ENCODE results near the gene CHORDC1. TPM values are rescaled to one million over a fixed set of nuclear protein-coding genes. Genes with fewer than 3 reads are reported as not detected.

The CHORDC1 gene
- total and polyA plus RNA-seq, 3 donors from 2014 or later, result 20.9 to 65.6 (median 46.8) TPM

DNA sequence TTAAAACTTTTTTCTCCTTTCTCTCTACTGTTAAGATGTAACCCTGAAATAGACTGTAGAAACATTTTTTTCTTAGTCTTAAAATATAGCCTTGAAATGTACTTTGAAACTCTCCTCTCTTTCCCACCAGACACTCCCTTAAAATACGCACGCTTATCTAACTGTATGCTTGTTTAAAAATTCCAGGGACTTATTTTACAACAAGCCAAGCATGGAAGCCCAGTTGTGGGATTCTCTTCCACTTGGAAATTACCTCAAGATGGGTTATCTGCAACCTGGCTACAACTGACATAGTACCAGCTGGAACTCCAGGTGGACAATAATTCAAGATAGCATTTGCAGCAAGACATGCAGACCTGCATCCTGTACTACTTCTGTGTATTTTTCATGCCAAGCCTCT is 12.1 kb upstream of the CHORDC1 start:
- Histone ChIP-seq H3K27ac (peak overlapping the region; percentile 1 to 3), H3K27me3 (no peaks in the 10 kb centered on the region), H3K9me3 (no peaks in the 10 kb centered on the region), H3K4me1 (peaks cover 6% of the 10 kb centered on the region), H3K4me3 (no peak overlapping the region), H3K36me3 (ENCODE audit: low read depth, missing control alignments) (no peaks in the 10 kb centered on the region)
- TF ChIP-seq, protein P1, sequence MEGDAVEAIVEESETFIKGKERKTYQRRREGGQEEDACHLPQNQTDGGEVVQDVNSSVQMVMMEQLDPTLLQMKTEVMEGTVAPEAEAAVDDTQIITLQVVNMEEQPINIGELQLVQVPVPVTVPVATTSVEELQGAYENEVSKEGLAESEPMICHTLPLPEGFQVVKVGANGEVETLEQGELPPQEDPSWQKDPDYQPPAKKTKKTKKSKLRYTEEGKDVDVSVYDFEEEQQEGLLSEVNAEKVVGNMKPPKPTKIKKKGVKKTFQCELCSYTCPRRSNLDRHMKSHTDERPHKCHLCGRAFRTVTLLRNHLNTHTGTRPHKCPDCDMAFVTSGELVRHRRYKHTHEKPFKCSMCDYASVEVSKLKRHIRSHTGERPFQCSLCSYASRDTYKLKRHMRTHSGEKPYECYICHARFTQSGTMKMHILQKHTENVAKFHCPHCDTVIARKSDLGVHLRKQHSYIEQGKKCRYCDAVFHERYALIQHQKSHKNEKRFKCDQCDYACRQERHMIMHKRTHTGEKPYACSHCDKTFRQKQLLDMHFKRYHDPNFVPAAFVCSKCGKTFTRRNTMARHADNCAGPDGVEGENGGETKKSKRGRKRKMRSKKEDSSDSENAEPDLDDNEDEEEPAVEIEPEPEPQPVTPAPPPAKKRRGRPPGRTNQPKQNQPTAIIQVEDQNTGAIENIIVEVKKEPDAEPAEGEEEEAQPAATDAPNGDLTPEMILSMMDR (IDR thresholded peaks at IDR 0.05), result no peak
- TF ChIP-seq POLR2A (IDR thresholded peaks at IDR 0.05), result no peak
- intact Hi-C loops (cut with DNase I; ENCODE audit: low total_unique reads), result no loop called here
- 26 to 39% methylated on average over 2 of the region's 2 CpGs for WGBS, 2 donors
- no peak for DNase-seq

DNA sequence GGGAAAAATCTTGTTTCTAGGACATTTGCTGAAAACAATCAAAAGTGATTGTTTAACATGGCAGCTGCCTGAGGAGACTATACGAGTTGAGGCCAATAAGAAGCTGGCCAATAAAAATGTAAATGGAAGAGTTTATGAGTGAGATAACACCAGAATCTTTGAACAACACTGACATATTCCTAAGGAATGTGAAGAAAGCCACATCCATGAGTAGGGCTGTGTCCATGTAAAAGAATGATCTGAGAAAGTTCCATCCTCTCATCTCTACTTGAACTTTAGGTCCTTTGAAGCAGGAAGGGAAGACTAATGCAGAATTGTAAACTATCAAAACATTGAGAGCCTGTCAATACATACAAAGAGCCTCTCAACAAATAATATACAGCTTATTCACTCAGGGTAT is 6.9 kb upstream of the CHORDC1 start:
- intact Hi-C loops (cut with DNase I; ENCODE audit: low total_unique reads), result no loop called here
- no peak for DNase-seq
- 89 to 100% methylated on average over 1 of the region's 1 CpG for WGBS, 2 donors

DNA sequence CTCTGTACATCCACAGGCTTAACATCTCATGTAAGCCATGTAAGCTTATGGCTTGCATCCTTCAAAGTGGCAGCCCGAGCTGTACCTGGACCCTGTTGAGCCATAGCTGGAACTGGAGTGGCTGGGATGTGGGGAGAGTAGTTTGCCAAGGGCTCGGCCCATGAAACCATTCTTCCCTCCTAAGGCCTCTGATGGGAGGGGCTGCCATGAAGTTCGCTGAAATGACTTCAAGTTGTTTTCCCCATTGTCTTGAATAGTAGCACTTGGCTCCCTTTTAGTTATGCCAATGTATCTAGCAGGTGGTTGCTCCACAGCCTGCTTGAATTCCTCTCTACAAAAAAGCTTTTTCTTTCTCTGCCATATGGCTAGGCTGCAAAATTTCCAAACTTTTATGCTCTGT is 5.2 kb upstream of the CHORDC1 start:
- 92 to 93% methylated on average over 3 of the region's 3 CpGs for WGBS, 2 donors
- DNase-seq, result no peak
- H3K9me3 ChIP-seq, result no peaks in the 10 kb centered on the region
- TF ChIP-seq POLR2A (IDR thresholded peaks at IDR 0.05), result no peak
- TF ChIP-seq, protein P1 (IDR thresholded peaks at IDR 0.05), result no peak
- H3K4me1 ChIP-seq, result no peaks in the 10 kb centered on the region
- H3K27ac ChIP-seq, result no peak overlapping the region
- H3K4me3 ChIP-seq, result no peak overlapping the region
- intact Hi-C loops (cut with DNase I; ENCODE audit: low total_unique reads), result no loop called here
- H3K36me3 ChIP-seq (ENCODE audit: low read depth, missing control alignments), result no peaks in the 10 kb centered on the region
- no peaks in the 10 kb centered on the region for H3K27me3 ChIP-seq

More for the DNA sequence above, 6.9 kb upstream of the CHORDC1 start:
- Histone ChIP-seq H3K4me1 (peaks cover 3% of the 10 kb centered on the region), H3K4me3 (no peak overlapping the region), H3K27me3 (no peaks in the 10 kb centered on the region), H3K27ac (no peak overlapping the region), H3K36me3 (ENCODE audit: low read depth, missing control alignments) (no peaks in the 10 kb centered on the region), H3K9me3 (no peaks in the 10 kb centered on the region)
- TF ChIP-seq, protein P1 (IDR thresholded peaks at IDR 0.05), result no peak
- TF ChIP-seq POLR2A (IDR thresholded peaks at IDR 0.05), result no peak

GRCh38 chr11:90223248-90223585 is 368 bp upstream of the CHORDC1 start:
- intact Hi-C loops (cut with DNase I; ENCODE audit: low total_unique reads), result no loop called here

More at GRCh38 chr11:90223248-90223585, 368 bp upstream of the CHORDC1 start:
- TF ChIP-seq POLR2A (IDR thresholded peaks at IDR 0.05), result no peak
- TF ChIP-seq, protein P1 (IDR thresholded peaks at IDR 0.05), result no peak
- Histone ChIP-seq H3K4me3 (peak overlapping the region; percentile 86), H3K36me3 (ENCODE audit: low read depth, missing control alignments) (no peaks in the 10 kb centered on the region), H3K9me3 (no peaks in the 10 kb centered on the region), H3K4me1 (peaks cover 15% of the 10 kb centered on the region), H3K27me3 (no peaks in the 10 kb centered on the region), H3K27ac (peak overlapping the region; percentile 96 to 97)
- WGBS, 2 donors, result 0 to 1% methylated on average over 11 to 12 of the region's 12 CpGs
- DNase-seq, result no peak
